Adipose tissue (tissue), 3 donors: Measurements from ENCODE around the gene RPS25. TPM values are rescaled to one million over a fixed set of nuclear protein-coding genes. Genes with fewer than 3 reads are reported as not detected.
"Not testable (repeated sequence)": the region's sequence is repeated elsewhere in the genome, so short reads cannot be mapped to it uniquely, and the experiment has no call there.

Experiments used
- H3K27ac ChIP-seq: one replicate; pipeline ENCODE4 v1.5.1; 2013; ENCODE audit warnings: low read depth, low read length
- WGBS, 3 donors: extraction: QIAGEN DNeasy Blood & Tissue Kit; methylation state at CpG; one replicate each; pipeline ENCODE4 v1.1.7; 2013; 5-methylcytosine and 5-hydroxymethylcytosine counted together
- polyA plus RNA-seq, 3 donors: library from polyadenylated mRNA; stranded (reverse); fragments of 200-250 nt; gene quantifications; one replicate each; pipeline ENCODE4 v1.2.3, GENCODE V29; 2013
- donor health status: healthy with polysubstance abuse.
- donor health status: Bipolar disorder and iron deficiency.
- donor health status: healthy.

Gene RPS25
- polyA plus RNA-seq, 3 donors, result 1,274 to 4,411 (median 1,949) TPM

- no peak overlapping the region for H3K27ac ChIP-seq
- 92% methylated on average over 5 of the region's 5 CpGs for WGBS, 3 donors
Observed at GRCh38 chr11:118988280-118988679, 29.9 kb downstream of the RPS25 start.

- 64 to 82% (median 74%) methylated on average over 2 of the region's 2 CpGs for WGBS, 3 donors
- H3K27ac ChIP-seq, result no peak overlapping the region
Observed at GRCh38 chr11:118984825-118985224, 33.3 kb downstream of the RPS25 start.

- not testable (repeated sequence) for H3K27ac ChIP-seq
- 70 to 79% (median 76%) methylated on average over 8 of the region's 8 CpGs for WGBS, 3 donors
Observed at GRCh38 chr11:118984337-118984736, 33.8 kb downstream of the RPS25 start.

GRCh38 chr11:118980191-118980881 lies 37.8 kb downstream of the RPS25 start:
- 20 to 34% (median 27%) methylated on average over 21 of the region's 21 CpGs for WGBS, 3 donors
- H3K27ac ChIP-seq, result no peak overlapping the region

- 45 to 59% (median 57%) methylated on average over 9 of the region's 9 CpGs for WGBS, 3 donors
Observed at GRCh38 chr11:118979434-118979833, 38.7 kb downstream of the RPS25 start.

GRCh38 chr11:118975771-118976709 lies 42.1 kb downstream of the RPS25 start:
- H3K27ac ChIP-seq, result no peak overlapping the region
- 81 to 82% (median 82%) methylated on average over 15 of the region's 15 CpGs for WGBS, 3 donors

More at GRCh38 chr11:118979434-118979833, 38.7 kb downstream of the RPS25 start:
- H3K27ac ChIP-seq, result no peak overlapping the region

- WGBS, 3 donors, result 60 to 100% (median 99%) methylated on average over 2 of the region's 2 CpGs
Observed at GRCh38 chr11:118973985-118974384, 44.2 kb downstream of the RPS25 start.

GRCh38 chr11:118971646-118972045 lies 46.5 kb downstream of the RPS25 start, which contains the start of gene FOXR1:
TSS of gene FOXR1 (plus strand) at chr11:118971761. CDS start at chr11:118971932, 171 bp downstream.
- no peak within 1 kb of the TSS for H3K27ac ChIP-seq
- WGBS, 3 donors, result 35 to 45% (median 43%) methylated on average over 33 of the region's 33 CpGs

More at GRCh38 chr11:118973985-118974384, 44.2 kb downstream of the RPS25 start:
- H3K27ac ChIP-seq, result no peak overlapping the region

- WGBS, 3 donors, result 93 to 96% (median 94%) methylated on average over 2 of the region's 2 CpGs
- H3K27ac ChIP-seq, result not testable (repeated sequence)
Observed at GRCh38 chr11:118969508-118969907, 48.6 kb downstream of the RPS25 start.

Other genes starting within 250 kb of the RPS25 start
- 10 to 100 TPM; 11.9 to 28.7 (median 16.8) TPM for gene DDX6, start 227.2 kb downstream of the RPS25 start, polyA plus RNA-seq
- gene CXCR5, start 134.5 kb downstream of the RPS25 start, polyA plus RNA-seq, result under 1 TPM; 0.22 to 1.00 (median 0.46) TPM
- 10 to 100 TPM; 13.9 to 28.9 (median 22.8) TPM for gene BCL9L, start 92.4 kb downstream of the RPS25 start, polyA plus RNA-seq
- under 1 TPM in 2 of 3 donors, not detected in 1; 0.14 to 0.16 TPM for gene UPK2, start 62.0 kb downstream of the RPS25 start, polyA plus RNA-seq
- gene FOXR1, start 46.6 kb downstream of the RPS25 start, polyA plus RNA-seq, result not detected
- 10 to 100 TPM in 2 of 3 donors, 1 to 10 TPM in 1; 6.1 to 28.3 (median 13.7) TPM for gene CENATAC, start 20.2 kb downstream of the RPS25 start, polyA plus RNA-seq
- 10 to 100 TPM; 24.1 to 48.4 (median 46.6) TPM for gene TRAPPC4, start 423 bp upstream of the RPS25 start, polyA plus RNA-seq
- 10 to 100 TPM in 2 of 3 donors, 1 to 10 TPM in 1; 7.4 to 37.9 (median 13.2) TPM for gene SLC37A4, start 12.5 kb upstream of the RPS25 start, polyA plus RNA-seq
- gene HYOU1, start 38.9 kb upstream of the RPS25 start, polyA plus RNA-seq, result 10 to 100 TPM; 37.7 to 73.2 (median 41.1) TPM
- 10 to 100 TPM; 20.5 to 35.2 (median 30.7) TPM for gene VPS11, start 49.5 kb upstream of the RPS25 start, polyA plus RNA-seq
- 10 to 100 TPM; 13.7 to 23.3 (median 14.7) TPM for gene HMBS, start 66.5 kb upstream of the RPS25 start, polyA plus RNA-seq
- gene DPAGT1, start 83.5 kb upstream of the RPS25 start, polyA plus RNA-seq, result 10 to 100 TPM; 20.0 to 28.9 (median 24.0) TPM
- gene C2CD2L, start 89.0 kb upstream of the RPS25 start, polyA plus RNA-seq, result 1 to 10 TPM; 3.1 to 6.7 (median 5.2) TPM
- gene HINFP, start 103.2 kb upstream of the RPS25 start, polyA plus RNA-seq, result 10 to 100 TPM in 1 of 3 donors, 1 to 10 TPM in 2; 9.1 to 15.4 (median 9.7) TPM
- under 1 TPM; 0.01 to 0.34 (median 0.06) TPM for gene ABCG4, start 130.7 kb upstream of the RPS25 start, polyA plus RNA-seq
- 10 to 100 TPM in 2 of 3 donors, 1 to 10 TPM in 1; 7.1 to 15.4 (median 10.3) TPM for gene NLRX1, start 150.4 kb upstream of the RPS25 start, polyA plus RNA-seq
- gene NHERF4, start 167.1 kb upstream of the RPS25 start, polyA plus RNA-seq, result under 1 TPM; 0.17 to 0.27 (median 0.22) TPM
- gene CBL, start 188.0 kb upstream of the RPS25 start, polyA plus RNA-seq, result 1 to 10 TPM; 1.7 to 7.3 (median 5.8) TPM